UCSD-AML1 (cell line): Measurements from ENCODE around the gene TMC3.

Experiments used
- DNase-seq: peaks from one replicate; lab custom pipeline; 2025; ENCODE audit not compliant: unreplicated experiment; lab: John Stamatoyannopoulos, UW

Gene TMC3

DNA sequence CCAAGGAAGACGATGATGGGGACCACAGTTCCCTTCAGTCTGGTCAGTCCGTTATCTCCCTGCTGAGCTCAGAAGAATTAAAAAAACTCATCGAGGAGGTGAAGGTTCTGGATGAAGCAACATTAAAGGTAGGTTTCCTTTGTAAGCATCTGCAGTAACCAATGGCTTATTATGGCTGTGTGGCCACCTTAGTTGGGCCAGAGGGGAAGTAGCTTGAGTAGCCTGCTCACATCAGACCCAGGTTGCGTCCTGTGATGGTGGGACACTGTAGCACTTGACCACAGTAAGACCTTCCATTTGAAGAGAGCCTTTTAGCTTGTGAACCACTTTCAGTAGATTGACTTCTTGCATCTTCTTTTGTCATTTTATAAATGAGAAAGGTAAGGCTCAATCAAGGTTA, 72.6 kb downstream of the TMC3 start:
- no peak for DNase-seq

DNA sequence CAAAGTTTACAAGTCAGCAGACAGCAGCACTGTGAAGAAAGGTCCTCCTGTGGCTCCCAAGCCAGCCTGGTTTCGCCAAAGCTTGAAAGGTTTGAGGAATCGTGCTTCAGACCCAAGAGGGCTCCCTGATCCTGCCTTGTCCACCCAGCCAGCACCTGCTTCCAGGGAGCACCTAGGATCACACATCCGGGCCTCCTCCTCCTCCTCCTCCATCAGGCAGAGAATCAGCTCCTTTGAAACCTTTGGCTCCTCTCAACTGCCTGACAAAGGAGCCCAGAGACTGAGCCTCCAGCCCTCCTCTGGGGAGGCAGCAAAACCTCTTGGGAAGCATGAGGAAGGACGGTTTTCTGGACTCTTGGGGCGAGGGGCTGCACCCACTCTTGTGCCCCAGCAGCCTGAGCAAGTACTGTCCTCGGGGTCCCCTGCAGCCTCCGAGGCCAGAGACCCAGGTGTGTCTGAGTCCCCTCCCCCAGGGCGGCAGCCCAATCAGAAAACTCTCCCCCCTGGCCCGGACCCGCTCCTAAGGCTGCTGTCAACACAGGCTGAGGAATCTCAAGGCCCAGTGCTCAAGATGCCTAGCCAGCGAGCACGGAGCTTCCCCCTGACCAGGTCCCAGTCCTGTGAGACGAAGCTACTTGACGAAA, 74.3 kb downstream of the TMC3 start:
- no peak for DNase-seq

DNA sequence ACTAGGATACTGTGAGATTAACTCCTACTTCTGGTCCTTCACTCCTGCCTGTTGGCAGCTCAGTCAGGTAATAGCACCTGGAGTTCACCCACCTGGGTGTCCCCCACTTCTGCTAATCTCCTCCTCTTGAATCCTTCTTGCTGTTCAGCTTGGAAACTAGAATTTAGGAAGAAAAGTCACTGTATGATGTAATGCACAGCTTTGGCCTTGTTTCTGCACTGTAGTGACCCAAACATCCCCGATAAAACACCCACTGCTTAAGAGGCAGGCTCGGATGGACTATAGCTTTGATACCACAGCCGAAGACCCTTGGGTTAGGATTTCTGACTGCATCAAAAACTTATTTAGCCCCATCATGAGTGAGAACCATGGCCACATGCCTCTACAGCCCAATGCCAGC, 74.9 kb downstream of the TMC3 start:
- no peak for DNase-seq

DNA sequence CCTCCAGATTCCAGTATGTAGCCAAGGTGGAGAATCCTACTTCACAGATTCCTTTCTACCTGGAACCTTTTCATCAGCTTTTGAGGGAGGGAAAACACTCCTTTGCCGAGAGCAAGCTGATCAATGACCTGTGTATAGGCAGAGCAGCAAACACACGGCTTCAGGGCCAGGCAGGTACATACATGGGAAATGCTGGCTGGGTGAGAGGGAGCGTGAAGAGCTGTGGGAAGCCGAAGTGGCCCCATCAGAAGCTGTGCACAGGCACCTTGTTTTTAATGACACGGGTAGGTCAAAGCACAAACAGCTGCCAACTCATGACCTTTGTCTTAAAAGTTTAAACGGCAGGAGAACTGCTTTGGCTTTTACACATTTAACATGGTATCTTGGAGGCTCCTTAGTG, 75.4 kb downstream of the TMC3 start:
- DNase-seq = no peak

DNA sequence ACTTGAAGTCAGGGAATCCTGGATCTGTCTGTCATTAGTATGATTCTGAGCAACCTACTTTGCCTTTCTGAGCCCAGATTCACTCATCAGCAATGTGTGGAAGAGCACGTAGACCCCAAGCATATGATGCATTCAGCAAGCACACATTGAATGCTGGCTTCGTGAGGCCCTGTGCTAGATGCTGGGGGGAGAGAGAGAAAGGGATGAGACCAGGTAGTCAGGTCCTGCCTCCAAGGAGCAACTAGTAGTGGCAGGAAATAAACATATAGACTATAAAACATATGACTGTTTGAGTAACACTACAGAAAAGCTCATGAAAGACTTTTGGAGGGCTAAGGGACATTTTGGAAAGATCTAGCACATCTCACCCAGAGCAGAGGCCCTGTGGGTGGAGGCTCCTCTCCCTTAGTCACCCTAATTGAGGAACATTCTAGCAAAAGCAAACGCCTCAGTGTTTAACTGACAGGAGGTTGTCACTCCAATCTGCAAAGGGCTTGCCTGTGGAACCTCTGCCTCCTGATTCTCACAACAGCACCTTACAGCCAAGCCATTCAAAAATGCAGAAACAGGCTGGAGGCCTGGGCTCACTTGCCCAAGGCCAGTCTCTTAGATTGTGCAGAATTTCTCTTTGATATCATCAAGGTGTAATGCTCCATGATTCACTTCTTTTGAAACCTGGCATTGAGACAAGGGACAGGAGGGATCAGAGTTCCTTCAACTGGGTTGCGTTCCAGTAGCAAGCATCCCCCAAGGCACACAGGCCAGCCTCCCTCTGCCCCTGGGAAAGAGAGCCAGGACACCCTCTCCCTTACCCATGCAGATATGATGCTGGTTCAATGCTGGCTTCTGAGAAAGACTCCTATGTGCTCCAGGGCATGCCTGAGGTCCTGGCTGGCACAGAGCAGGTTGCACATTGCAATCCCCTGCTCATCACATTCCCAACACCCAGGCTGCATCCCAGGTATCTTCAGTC, 76.1 kb downstream of the TMC3 start:
- DNase-seq = no peak

DNA sequence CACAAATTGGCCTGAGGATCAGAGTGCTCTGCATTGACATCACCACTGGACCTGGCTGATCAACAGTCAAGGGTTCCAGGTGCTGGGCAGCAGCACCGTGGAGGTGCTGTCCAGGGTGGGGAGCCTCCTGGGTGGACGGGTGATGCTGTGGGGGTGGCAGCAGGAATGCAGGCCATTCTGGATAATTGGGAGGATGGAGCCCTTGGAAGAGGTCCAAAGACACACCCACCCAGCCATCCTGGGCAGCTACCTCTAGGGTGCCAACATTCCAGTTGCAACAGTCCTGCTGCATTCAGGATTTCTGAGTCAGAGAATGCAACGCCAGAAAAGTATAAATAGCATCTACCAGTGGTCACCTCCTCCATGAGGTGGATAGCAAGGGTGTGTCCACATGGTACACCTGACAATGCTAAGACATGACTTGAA, 76.9 kb downstream of the TMC3 start:
- DNase-seq = no peak

DNA sequence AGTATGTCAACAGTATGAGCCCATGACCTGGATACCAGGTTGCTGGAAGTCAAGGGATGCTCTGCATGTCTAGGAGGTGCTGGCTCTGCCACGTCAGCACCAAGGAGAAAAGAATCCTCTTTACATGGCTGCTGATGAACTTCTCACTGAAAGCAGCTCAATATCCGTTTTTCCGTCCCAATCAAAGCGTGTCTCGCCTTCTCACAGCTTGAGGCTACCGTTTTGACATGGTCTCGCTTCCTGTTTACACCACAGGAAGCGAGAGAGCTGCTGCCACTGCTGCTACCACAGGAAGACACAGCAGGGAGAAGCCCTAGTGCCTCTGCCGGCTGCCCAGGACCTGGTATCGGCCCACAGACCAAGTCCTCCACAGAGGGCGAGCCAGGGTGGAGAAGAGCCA, 77.3 kb downstream of the TMC3 start:
- peak; percentile 81 for DNase-seq

DNA sequence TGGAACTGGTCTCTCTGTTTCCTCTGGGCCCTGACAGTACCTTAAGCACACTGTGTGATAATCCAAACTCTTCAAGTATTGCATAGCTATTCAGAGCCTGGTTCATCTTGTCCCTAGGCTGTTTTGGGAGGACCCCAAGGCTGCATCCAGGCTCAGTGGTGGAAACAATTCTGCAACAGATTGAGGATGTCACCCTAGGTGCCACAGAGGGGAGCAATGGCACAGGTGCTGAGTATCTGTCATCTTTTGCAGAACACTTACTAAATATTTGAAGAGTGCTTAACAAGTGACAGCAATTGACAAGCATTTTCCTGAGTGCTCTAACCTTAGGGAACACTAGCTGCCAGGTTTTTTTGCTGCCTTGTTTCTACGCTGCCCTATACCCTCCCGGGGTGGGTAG, 77.8 kb downstream of the TMC3 start:
- no peak for DNase-seq

DNA sequence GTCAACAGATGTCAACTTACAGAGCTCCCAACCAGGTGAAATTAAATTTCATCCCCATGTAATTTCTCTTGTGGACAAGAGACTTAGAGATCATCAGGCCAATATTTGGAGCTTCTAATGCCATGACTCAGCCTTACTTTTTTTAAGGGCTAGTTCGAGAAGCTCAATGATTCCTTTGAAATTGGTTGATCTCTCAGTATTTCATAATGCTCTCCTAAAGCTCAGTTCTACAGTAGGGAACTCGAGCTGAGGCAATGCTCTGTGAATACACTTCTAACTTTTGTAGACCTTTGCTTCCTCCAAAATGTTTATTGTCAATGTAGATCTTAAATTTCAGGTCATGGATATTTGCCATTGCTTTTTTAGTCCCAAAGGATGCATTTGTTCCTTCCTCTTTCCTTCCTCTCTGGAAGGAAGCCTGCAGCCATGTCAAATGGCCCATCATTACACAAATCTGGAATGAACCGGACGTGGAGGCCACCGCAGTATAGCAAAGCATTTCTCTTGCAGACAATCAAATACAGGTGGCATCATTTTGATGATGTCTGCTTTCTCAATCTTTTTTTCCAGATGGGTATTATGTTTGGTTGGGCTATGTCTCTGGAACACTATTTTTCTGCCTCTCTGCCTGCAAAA, 78.4 kb downstream of the TMC3 start:
- DNase-seq = no peak

DNA sequence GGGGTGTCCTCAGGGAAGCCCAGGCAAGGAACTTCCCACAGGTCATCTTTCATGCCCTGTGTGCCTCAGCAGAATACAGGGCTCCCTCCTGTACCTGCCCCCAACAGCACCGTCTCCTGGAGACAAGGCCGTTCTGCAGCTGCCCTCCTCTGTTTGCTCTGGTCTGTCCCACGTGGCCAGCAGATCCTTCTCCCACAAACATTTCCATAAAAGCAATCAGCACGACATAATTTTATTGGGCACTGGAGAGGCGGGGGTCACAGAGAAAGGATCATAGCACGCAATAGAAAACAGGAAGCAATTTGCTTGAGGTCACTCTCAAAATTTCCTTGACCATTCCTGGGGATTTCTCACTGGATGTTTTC, 79.5 kb downstream of the TMC3 start:
- DNase-seq = no peak

DNA sequence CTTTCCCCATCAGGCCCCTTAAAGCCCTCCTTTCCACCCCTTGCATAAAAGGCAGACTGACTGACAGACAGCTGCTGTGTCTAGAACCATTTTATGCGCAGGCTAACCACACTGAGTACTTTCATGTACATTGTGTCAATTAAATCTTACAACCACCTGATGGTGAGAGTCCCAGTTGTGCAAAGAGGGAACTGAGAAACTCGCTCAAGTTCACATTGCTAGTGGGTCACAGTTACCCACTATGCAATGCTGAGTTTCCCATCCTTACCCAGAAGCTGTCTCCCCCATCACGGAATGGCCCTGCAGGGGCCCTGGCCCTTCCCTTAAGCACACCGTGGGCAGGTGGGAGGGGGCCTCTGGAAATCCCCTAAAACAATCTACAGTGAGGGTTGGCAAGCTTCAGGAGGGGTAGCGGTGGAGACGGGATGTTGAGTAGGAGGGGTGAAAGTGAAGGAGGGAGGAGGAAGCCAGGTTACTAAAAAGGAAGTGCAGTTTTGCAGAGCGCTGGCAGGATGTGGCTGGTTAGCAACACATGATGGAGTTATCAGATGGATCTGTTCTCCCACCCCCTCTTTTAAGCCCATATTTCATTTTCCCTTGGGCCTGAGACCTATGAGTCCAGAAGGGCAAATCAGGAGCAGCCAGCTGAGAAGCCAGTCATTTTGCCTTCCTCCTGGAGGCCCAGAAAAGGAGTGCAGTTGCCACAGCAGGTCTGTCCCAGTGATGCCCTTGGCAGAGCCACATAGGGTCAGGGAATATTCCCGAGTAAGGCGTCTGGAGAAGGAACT, 80.1 kb downstream of the TMC3 start:
- peak; percentile 79 for DNase-seq

DNA sequence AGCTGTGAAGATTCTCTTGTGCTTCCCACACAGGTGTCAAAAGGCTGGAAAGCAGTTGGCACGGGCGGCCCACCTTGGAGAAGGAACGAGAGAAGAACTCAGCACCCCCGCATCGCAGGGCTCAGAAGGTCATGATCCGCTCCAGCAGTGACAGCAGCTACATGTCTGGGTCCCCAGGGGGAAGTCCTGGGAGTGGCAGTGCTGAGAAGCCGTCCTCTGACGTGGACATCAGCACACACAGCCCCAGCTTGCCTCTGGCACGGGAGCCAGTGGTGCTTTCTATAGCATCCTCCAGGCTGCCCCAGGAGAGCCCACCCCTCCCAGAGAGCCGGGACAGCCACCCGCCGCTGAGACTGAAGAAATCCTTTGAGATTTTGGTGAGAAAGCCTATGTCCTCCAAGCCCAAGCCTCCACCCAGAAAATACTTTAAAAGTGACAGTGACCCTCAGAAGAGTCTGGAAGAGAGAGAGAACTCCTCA, 81.5 kb downstream of the TMC3 start:
- DNase-seq = no peak

DNA sequence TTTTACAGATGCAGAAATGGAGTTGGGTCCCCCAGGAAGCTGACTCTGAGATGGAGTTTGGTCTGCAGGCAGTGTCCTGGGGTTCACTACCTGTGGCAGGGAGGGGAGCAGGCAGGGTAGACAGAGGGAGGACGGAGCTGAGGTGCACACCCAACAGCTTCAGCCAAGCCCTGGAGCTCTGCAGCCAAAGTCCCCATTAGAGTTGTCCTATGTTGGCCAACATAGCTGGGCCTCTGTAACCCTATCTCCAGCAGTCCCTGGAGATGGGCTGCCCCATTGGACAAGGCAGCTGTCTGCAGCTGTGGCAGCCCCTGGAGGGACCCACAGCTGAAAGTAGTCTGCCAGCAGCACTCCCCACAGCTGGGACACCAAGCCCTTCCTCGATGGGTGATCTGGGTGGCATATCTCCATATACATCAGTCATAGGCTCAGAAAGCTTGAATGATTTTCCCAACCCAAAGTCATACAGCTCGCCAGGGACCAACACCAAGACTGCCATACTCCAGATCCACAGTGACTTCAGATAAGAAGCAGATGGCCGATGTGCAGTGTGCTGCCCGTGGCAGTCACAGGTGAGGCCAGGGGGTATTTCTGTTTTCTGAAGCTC, 82.0 kb downstream of the TMC3 start:
- DNase-seq = no peak

DNA sequence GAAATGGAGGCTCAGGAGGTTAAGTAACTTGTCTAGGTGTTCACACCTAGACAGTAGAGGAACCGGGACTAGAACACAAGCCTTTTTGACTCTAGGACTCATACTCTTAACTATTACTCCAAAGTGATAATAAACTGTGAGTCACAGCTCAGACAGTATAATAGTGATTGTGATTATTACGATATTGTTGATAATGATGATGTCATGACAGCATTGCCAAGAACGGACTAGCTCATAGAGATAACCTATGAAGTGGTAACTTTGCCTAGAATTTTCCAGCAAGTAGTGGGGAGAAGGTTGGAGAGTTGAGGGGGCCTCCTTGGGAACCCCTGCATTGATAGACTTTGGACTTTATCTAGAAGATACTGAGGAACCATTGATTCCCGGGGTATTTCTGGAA, 84.1 kb downstream of the TMC3 start:
- DNase-seq = no peak

DNA sequence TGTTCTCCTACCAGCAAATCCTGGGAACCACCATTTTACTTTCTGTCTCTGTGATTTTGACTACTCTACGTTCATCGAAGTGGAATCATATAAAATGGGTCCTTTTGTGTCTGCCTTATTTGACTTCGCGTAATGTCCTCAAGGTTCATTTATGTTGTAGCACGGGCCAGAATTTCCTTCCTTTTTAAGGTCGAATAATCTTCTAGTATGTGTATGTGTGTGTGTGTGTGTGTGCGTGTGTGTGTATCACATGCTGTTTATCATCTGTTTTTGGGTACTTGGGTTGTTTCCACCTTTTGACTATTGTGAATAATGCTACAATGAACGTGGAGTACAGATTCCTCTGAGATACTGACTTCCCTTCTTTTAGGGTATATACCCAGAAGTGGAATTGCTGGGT, 85.4 kb downstream of the TMC3 start:
- DNase-seq = no peak

DNA sequence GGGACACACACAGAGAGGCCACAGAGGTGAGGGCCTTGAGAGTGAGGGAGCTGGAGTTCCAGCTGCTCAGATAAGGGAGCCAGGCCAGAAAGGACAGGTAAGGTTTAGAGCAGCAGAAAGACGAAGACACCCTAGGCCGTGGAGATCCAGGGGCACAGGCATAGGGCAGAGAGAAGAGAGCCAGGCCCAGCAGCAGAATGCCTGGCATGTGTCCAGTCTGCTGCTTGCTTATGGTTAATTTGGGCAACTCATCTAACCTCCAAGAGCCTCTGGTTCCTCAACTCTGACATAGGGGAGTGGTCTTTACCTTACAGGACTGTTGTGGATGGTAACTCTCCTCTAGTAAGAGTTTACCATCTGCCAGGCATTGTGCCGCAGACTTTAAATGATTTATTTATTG, 86.0 kb downstream of the TMC3 start:
- no peak for DNase-seq

DNA sequence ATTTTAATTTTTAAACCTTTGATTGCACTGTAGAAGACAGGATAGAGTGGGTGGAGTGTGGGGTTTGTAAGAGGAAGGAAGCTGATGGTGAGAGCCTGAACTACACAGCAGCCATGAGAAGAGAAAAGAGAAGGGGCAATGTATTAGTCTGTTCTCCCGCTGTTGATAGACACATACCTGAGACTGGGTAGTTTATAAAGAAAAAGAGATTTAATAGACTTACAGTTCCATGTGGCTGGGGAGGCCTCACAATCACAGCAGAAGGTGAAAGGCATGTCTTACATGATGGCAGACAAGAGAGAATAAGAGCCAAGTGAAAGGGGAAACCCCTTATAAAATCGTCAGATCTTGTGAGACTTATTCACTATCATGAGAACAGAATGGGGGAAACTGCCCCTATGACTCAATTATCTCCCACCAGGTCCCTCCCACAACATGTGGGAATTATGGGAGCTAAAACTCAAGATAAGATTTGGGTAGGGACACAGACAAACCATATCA, 87.3 kb downstream of the TMC3 start:
- DNase-seq = no peak

DNA sequence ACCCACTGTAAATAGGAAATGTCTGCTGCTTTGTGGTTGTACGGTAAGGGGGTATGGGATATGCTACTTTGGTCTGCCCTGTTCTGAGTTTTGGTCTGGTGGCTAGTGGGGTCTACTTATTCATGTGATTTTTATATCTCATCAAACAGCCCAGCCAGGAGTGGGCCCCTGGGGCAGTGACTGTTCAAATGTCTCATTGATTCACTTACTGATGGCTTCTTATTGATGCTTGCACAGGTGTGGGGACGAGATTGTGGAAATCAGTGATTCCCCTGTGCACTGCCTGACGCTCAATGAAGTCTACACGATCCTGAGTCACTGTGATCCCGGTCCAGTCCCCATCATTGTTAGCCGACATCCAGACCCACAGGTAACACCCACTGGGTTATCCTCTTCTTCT, 88.6 kb downstream of the TMC3 start:
- no peak for DNase-seq

DNA sequence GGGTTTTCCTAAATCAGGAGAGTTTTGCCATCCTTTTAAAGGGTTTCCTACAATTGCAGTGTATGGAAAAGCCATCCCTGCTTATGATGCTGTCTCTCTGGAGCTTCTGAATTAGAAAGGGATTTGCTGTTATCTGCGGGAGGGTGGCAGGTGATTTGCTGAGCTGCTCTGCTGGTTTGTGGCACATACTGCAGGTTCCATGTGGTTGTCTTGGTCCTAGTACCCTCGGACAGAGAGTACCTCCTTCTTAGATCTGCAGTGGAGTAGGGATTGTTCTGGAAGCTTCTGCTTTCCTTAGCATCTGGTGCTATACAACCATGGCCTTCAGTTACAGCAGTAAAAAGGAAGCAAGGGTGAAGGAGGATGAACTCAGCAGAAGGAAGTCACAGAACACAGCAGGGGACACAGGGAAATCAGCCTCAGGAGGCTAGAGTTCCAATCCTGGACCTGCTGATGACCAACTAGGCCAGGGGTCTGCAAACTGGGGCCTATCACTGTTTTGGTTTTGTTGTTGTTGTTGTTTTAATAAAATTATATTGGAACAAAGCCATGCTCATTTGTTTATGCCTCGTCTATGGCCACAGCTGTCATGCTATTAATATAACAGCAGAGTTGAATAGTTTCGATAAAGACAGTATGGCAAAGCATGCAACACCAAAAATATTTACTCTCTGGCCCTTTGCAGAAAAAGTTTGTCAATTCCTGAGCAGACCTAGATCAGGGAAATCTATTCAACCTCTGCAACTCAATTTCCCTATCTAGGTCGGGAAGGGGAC, 89.6 kb downstream of the TMC3 start:
- no peak for DNase-seq

DNA sequence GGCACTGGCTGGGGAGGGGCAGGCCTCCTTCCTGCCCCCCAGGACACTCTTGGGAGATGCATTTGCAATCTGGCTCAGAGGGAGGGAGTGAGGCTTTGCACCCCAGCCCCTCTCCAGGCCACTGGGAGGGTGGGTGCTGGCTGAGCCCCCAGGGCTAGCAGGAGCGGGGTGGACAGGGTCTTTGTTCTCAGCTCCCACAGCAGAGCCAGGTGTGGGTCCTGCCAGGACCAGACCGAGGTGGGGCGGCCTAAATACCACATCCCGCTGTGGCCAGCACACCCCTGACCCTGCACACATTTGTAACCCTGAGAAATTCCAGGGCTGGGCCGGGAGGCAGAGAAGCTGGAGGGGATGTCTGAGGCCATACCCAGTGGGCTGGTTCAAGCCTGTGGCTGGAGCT, 91.1 kb downstream of the TMC3 start:
- no peak for DNase-seq
